Measurements from ENCODE around the gene TRIM14.
"Not testable (repeated sequence)": the region's sequence is repeated elsewhere in the genome, so short reads cannot be mapped to it uniquely, and the experiment has no call there.

TRIM14 gene

GRCh38 chr9:98135558-98135934 is 16.5 kb upstream of the TRIM14 start:
- no peak overlapping the region for H3K4me3 ChIP-seq (ENCODE audit: control insufficient read depth, low read depth, low read length)
- TF ChIP-seq CTCF (IDR thresholded peaks at IDR 0.05; ENCODE audit: control insufficient read depth, insufficient read depth, low read depth, low read length, missing control alignments), result no peak
- no peak for DNase-seq (ENCODE audit: low read depth)

GRCh38 chr9:98134702-98135557 is 15.9 kb upstream of the TRIM14 start:
- H3K4me3 ChIP-seq (ENCODE audit: control insufficient read depth, low read depth, low read length), result no peak overlapping the region
- no peak for TF ChIP-seq CTCF (IDR thresholded peaks at IDR 0.05; ENCODE audit: control insufficient read depth, insufficient read depth, low read depth, low read length, missing control alignments)
- no peak for DNase-seq (ENCODE audit: low read depth)

GRCh38 chr9:98132806-98133631 is 14.0 kb upstream of the TRIM14 start:
- H3K4me3 ChIP-seq (ENCODE audit: control insufficient read depth, low read depth, low read length), result no peak overlapping the region
- no peak for DNase-seq (ENCODE audit: low read depth)
- no peak for TF ChIP-seq CTCF (IDR thresholded peaks at IDR 0.05; ENCODE audit: control insufficient read depth, insufficient read depth, low read depth, low read length, missing control alignments)

- no peak overlapping the region for H3K4me3 ChIP-seq (ENCODE audit: control insufficient read depth, low read depth, low read length)
Measured at GRCh38 chr9:98132158-98132557, 13.1 kb upstream of the TRIM14 start.

GRCh38 chr9:98130576-98131228 is 11.7 kb upstream of the TRIM14 start:
- DNase-seq (ENCODE audit: low read depth), result no peak
- no peak overlapping the region for H3K4me3 ChIP-seq (ENCODE audit: control insufficient read depth, low read depth, low read length)
- no peak for TF ChIP-seq CTCF (IDR thresholded peaks at IDR 0.05; ENCODE audit: control insufficient read depth, insufficient read depth, low read depth, low read length, missing control alignments)

More at GRCh38 chr9:98132158-98132557, 13.1 kb upstream of the TRIM14 start:
- no peak for DNase-seq (ENCODE audit: low read depth)
- TF ChIP-seq CTCF (IDR thresholded peaks at IDR 0.05; ENCODE audit: control insufficient read depth, insufficient read depth, low read depth, low read length, missing control alignments), result no peak

GRCh38 chr9:98130060-98130459 is 11.0 kb upstream of the TRIM14 start:
- not testable (repeated sequence) for DNase-seq (ENCODE audit: low read depth); H3K4me3 ChIP-seq (ENCODE audit: control insufficient read depth, low read depth, low read length)

Data from AG09309 (cell line).